ENCODE measurements around the gene ANAPC16.

ANAPC16 gene

GRCh38 chr10:72250666-72251065 lies 34.9 kb downstream of the ANAPC16 start:
- H3K4me3 ChIP-seq (ENCODE audit: control insufficient read depth, low read depth, low read length) = no peak overlapping the region
- no peak for TF ChIP-seq CTCF (conservative IDR thresholded peaks at IDR 0.05; ENCODE audit: control insufficient read depth, insufficient read depth, low read depth, low read length)
- peak; percentile 86 for DNase-seq (ENCODE audit: low read depth)

- no peak overlapping the region for H3K4me3 ChIP-seq (ENCODE audit: control insufficient read depth, low read depth, low read length)
- no peak for TF ChIP-seq CTCF (conservative IDR thresholded peaks at IDR 0.05; ENCODE audit: control insufficient read depth, insufficient read depth, low read depth, low read length)
- DNase-seq (ENCODE audit: low read depth) = no peak
These were observed 35.8 kb downstream of the ANAPC16 start for GRCh38 chr10:72251635-72252034.

- no peak for TF ChIP-seq CTCF (conservative IDR thresholded peaks at IDR 0.05; ENCODE audit: control insufficient read depth, insufficient read depth, low read depth, low read length)
- no peak for DNase-seq (ENCODE audit: low read depth)
- H3K4me3 ChIP-seq (ENCODE audit: control insufficient read depth, low read depth, low read length) = no peak overlapping the region
These were observed 37.2 kb downstream of the ANAPC16 start for GRCh38 chr10:72252972-72253371.

GRCh38 chr10:72253578-72253977 lies 37.8 kb downstream of the ANAPC16 start:
- DNase-seq (ENCODE audit: low read depth) = no peak
- no peak for TF ChIP-seq CTCF (conservative IDR thresholded peaks at IDR 0.05; ENCODE audit: control insufficient read depth, insufficient read depth, low read depth, low read length)
- H3K4me3 ChIP-seq (ENCODE audit: control insufficient read depth, low read depth, low read length) = no peak overlapping the region

GRCh38 chr10:72254813-72255568 lies 39.2 kb downstream of the ANAPC16 start:
- H3K4me3 ChIP-seq (ENCODE audit: control insufficient read depth, low read depth, low read length) = no peak overlapping the region
- no peak for TF ChIP-seq CTCF (conservative IDR thresholded peaks at IDR 0.05; ENCODE audit: control insufficient read depth, insufficient read depth, low read depth, low read length)
- peak; percentile 90 for DNase-seq (ENCODE audit: low read depth)

GRCh38 chr10:72255977-72256729 lies 40.3 kb downstream of the ANAPC16 start:
- no peak for TF ChIP-seq CTCF (conservative IDR thresholded peaks at IDR 0.05; ENCODE audit: control insufficient read depth, insufficient read depth, low read depth, low read length)
- no peak overlapping the region for H3K4me3 ChIP-seq (ENCODE audit: control insufficient read depth, low read depth, low read length)
- DNase-seq (ENCODE audit: low read depth) = peak; percentile 48

Measured in fibroblast of mammary gland (primary cell).